ENCODE results near the gene GUCA2A. TPM values are rescaled to one million over a fixed set of nuclear protein-coding genes. Genes with fewer than 3 reads are reported as not detected.

GUCA2A gene
- total and polyA plus RNA-seq, 2 experiments from 2014 or later: not detected

- no peak for DNase-seq (ENCODE audit: low read depth in 1 of 2, low spot score in 1 of 2)
Observed at GRCh38 chr1:42145764-42146625, 18.6 kb downstream of the GUCA2A start.

GRCh38 chr1:42145389-42145716 lies 19.2 kb downstream of the GUCA2A start:
- Histone ChIP-seq H3K4me1 (ENCODE audit: low read depth) (no peaks in the 10 kb centered on the region), H3K36me3 (no peaks in the 10 kb centered on the region), H3K4me3 (no peak overlapping the region), H3K27ac (no peak overlapping the region), H3K27me3 (peaks cover 8% of the 10 kb centered on the region), H3K9me3 (ENCODE audit: low read depth) (no peaks in the 10 kb centered on the region)
- no peak for DNase-seq (ENCODE audit: low read depth in 1 of 2, low spot score in 1 of 2)
- no peak for TF ChIP-seq CTCF (IDR thresholded peaks at IDR 0.05; ENCODE audit: low read depth, low read length)

More at GRCh38 chr1:42145764-42146625, 18.6 kb downstream of the GUCA2A start:
- no peaks in the 10 kb centered on the region for H3K4me1 ChIP-seq (ENCODE audit: low read depth)
- no peak overlapping the region for H3K27ac ChIP-seq
- peaks cover 13% of the 10 kb centered on the region for H3K27me3 ChIP-seq
- H3K4me3 ChIP-seq: no peak overlapping the region
- H3K36me3 ChIP-seq: no peaks in the 10 kb centered on the region
- no peaks in the 10 kb centered on the region for H3K9me3 ChIP-seq (ENCODE audit: low read depth)
- TF ChIP-seq CTCF (IDR thresholded peaks at IDR 0.05; ENCODE audit: low read depth, low read length): no peak

GRCh38 chr1:42144711-42145388 lies 19.7 kb downstream of the GUCA2A start:
- Histone ChIP-seq H3K36me3 (no peaks in the 10 kb centered on the region), H3K27me3 (peaks cover 5% of the 10 kb centered on the region), H3K4me3 (no peak overlapping the region), H3K9me3 (ENCODE audit: low read depth) (no peaks in the 10 kb centered on the region), H3K27ac (no peak overlapping the region), H3K4me1 (ENCODE audit: low read depth) (no peaks in the 10 kb centered on the region)
- DNase-seq (ENCODE audit: low read depth in 1 of 2, low spot score in 1 of 2): no peak
- no peak for TF ChIP-seq CTCF (IDR thresholded peaks at IDR 0.05; ENCODE audit: low read depth, low read length)

GRCh38 chr1:42143896-42144710 lies 20.4 kb downstream of the GUCA2A start:
- Histone ChIP-seq H3K36me3 (no peaks in the 10 kb centered on the region), H3K27ac (no peak overlapping the region), H3K27me3 (peaks cover 3% of the 10 kb centered on the region), H3K9me3 (ENCODE audit: low read depth) (no peaks in the 10 kb centered on the region), H3K4me1 (ENCODE audit: low read depth) (no peaks in the 10 kb centered on the region), H3K4me3 (no peak overlapping the region)
- no peak for TF ChIP-seq CTCF (IDR thresholded peaks at IDR 0.05; ENCODE audit: low read depth, low read length)
- no peak for DNase-seq (ENCODE audit: low read depth in 1 of 2, low spot score in 1 of 2)

GRCh38 chr1:42142894-42143675 lies 21.5 kb downstream of the GUCA2A start:
- Histone ChIP-seq H3K27ac (no peak overlapping the region), H3K27me3 (no peaks in the 10 kb centered on the region), H3K4me3 (no peak overlapping the region), H3K9me3 (ENCODE audit: low read depth) (no peaks in the 10 kb centered on the region), H3K4me1 (ENCODE audit: low read depth) (no peaks in the 10 kb centered on the region), H3K36me3 (no peaks in the 10 kb centered on the region)
- peak in 1 of 2 donors; percentile 36 for DNase-seq (ENCODE audit: low read depth in 1 of 2, low spot score in 1 of 2)
- no peak for TF ChIP-seq CTCF (IDR thresholded peaks at IDR 0.05; ENCODE audit: low read depth, low read length)
